GM18505 (cell line): ENCODE measurements around the gene PTAFR.

Experiments
- ATAC-seq: cut with Tn5 transposase; IDR thresholded peaks from one replicate; pipeline ENCODE4 v1.9.1; 2021; ENCODE audit not compliant: unreplicated experiment
- POLR2A ChIP-seq: IDR thresholded peaks from 4 replicates; pipeline ENCODE4 v1.6.1; 2011; ENCODE audit warnings: borderline replicate concordance; ENCODE audit not compliant: insufficient read depth, insufficient read length; ENCODE audit errors: extremely low read depth

PTAFR gene

DNA sequence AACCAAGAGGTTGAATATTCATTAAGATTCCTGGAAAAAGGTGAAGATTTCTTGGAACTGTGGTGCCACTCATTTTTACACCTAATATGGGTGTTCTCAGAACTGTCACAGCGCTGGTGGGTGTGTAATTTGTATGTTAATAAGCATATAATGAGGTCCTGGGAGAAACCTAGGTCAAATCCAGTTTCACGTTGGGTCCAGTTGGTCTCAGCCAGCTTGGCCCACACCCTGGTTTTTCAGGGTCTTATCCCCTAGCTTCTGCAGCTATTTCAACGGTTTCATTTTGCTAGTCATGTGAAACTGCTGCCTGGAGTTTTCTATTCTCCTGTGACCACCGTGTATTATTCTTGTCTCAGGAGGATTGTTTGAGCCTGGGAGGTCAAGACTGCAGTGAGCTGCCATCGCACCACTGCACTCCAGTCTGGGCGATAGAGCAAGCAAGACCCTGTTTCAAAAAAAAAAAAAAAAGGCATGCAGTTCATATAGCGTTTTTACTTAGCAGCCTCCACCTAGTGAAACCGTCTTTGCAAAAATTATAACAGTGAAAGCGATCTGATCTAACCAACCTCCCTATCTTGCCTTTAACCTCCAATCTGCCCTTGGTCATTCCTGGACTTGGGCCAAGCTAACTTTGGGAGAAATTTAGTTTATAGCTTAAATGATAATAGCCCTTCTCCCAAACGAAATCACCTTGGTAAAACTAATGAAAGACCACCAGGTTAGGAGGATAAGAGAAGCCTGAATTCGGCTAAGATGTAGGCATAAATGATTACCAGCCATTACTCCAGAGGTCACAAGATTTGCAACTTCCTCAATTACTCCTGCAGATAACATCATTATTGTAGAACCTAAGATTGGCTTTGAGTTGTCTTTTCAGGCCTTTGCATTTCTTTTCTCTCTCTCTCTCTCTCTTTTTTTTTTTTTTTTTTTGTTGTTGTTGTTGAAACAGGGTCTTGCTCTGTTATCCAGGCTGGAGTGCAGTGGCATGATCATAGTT, 44.0 kb downstream of the PTAFR start:
- TF ChIP-seq POLR2A: no peak

DNA sequence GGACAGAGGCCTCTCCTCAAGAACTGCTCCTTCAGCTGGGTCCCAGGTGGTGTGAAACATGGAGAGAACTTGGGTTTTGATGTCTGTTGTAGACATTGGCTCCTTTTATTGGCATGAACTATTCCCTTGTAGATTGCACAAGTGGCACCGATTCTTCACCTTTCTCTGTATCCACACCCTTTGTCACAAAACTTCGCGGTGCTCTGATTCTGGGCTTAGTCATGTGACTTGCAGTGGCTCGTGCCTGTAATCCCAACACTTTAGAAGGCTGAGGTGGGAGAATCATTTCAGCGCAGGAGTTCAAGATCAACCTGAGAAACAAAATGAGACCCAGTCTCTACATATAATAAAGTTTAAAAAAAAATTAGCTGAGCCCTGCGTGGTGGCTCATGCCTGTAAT, 45.6 kb downstream of the PTAFR start:
- ATAC-seq: no peak
- TF ChIP-seq POLR2A: no peak

More for the DNA sequence above, 44.0 kb downstream of the PTAFR start:
- ATAC-seq: no peak

DNA sequence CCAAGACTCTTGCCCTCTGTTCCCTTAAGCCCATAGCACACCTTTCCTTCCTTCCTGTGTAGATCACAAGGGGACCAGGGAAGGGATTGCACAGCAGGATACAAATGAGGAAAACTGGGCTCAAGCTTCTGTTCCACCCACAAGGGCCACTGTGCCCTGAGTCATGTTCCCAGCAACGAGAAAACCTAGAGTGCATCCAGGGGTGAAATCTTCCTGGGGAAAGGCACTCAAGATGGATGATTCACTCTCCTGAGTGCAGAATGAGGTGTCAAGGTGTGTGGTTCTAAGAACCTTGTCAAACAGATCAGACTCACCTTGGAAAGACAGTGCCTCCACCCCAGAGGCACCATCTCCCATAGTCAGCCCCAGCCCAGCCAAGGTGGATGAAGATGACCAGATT, 47.3 kb downstream of the PTAFR start:
- no peak for TF ChIP-seq POLR2A
- ATAC-seq: no peak

GRCh38 chr1:28127617-28128257, 48.8 kb downstream of the PTAFR start:
- TF ChIP-seq POLR2A: no peak
- ATAC-seq: peak; percentile 51

- no peak for TF ChIP-seq POLR2A
- no peak for ATAC-seq
These were observed 49.6 kb downstream of the PTAFR start for GRCh38 chr1:28126783-28127490.

- ATAC-seq: no peak
- TF ChIP-seq POLR2A: no peak
These were observed 50.3 kb downstream of the PTAFR start for GRCh38 chr1:28126212-28126611.

- no peak for ATAC-seq
These were observed 53.0 kb downstream of the PTAFR start for GRCh38 chr1:28123461-28123961.

DNA sequence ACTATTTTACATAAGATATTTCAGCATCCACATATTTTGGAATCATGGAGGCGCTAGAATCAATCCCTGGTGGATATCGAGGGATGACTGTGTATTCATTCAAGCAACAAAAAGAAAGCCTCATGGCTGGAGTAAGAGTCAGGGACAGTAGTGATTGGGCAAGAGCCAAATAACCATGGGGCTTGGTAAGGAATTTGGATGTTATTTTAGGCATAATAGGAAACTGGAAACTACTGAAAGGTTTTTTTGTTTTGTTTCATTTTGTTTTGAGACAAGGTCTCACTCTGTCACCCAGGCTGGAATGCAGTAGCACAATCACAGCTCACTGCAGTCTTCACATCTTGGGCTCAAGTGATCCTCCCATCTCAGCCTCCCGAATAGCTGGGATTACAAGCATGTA, 54.3 kb downstream of the PTAFR start:
- no peak for TF ChIP-seq POLR2A
- no peak for ATAC-seq

More at GRCh38 chr1:28123461-28123961, 53.0 kb downstream of the PTAFR start:
- TF ChIP-seq POLR2A: no peak

- no peak for ATAC-seq
- TF ChIP-seq POLR2A: no peak
These were observed 56.9 kb downstream of the PTAFR start for GRCh38 chr1:28119556-28119955.

DNA sequence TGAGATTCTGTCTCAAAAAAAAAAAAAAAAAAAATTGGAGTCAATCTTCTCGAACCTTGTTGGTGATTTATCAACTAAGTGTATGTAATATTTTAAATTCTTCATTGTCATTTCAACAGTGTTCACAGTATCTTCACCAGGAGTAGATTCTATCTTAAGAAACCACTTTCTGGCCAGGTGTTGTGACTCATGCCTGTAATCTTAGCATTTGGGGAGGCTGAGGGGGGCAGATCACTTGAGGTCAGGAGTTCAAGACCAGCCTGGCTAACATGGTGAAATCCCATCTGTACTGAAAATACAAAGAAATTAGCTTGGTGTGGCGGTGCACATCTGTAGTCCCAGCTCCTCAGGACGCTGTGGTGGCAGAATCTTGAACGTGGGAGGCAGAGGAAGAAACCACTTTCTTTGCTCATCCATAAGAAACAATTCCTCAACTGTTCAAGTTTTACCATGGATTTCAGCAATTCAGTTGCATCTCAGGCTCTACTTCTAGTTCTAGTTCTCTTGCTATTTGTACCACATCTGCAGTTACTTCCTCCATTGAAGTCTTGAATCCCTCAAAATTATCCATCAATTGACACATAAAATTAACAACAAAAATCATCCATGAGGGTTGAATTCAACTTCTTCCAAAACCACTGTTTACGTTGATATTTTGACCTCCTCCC, 57.7 kb downstream of the PTAFR start:
- ATAC-seq: no peak
- TF ChIP-seq POLR2A: no peak

DNA sequence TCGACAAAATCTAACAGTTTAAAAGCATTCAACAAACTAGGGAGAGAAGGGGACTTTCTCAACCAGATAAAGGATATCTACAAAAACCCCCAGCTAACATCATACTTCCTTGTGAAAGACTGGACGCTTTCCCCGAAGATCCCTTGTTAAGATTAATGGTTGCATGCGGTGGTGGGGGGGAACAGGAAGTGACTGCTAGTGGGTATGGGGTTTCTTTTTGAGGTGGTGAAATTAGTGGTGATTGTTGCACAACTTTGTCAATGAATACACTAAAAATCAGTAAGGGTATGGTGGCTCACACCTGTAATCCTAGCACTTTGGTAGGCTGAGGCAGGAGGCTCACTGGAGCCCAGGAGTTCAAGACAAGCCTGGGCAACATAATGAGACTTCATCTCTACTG, 61.2 kb downstream of the PTAFR start:
- ATAC-seq: no peak
- TF ChIP-seq POLR2A: no peak

DNA sequence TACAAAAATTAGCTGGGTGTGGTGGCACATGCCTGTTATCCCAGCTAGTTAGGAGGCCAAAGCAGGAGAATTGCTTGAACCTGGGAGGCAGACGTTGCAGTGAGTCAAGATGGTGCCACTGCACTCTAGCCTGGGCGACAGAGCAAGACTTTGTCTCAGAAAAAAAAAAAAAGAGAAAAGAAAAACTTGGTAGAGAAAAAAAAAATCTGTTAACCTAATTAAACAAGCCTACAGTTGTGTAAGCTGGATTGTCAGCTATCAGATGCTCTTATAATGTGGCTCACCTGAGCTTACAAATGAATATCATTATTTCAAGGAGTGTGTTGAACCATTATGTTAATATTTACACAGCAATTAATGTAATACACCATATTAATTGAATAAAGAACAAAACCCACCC, 61.6 kb downstream of the PTAFR start:
- no peak for ATAC-seq
- no peak for TF ChIP-seq POLR2A

GRCh38 chr1:28113242-28113572, 63.3 kb downstream of the PTAFR start:
- no peak for ATAC-seq
- TF ChIP-seq POLR2A: no peak
